ENCODE data around the gene BTRC. TPM values are rescaled to one million over a fixed set of nuclear protein-coding genes. Genes with fewer than 3 reads are reported as not detected.

BTRC gene
- total and polyA plus RNA-seq, 2 donors (not counting 3 experiments of a cell fraction or from before 2014, with no cell fraction given), result 11.6 to 18.5 TPM

GRCh38 chr10:101442456-101442800, 88.5 kb downstream of the BTRC start:
- TF ChIP-seq FOS (IDR thresholded peaks at IDR 0.05; ENCODE audit: borderline replicate concordance, insufficient read depth, low read length) (no peak), EZH2 (IDR thresholded peaks at IDR 0.05; ENCODE audit: borderline replicate concordance, low read depth, low read length, severe bottlenecking) (no peak), POLR2AphosphoS5 (IDR thresholded peaks at IDR 0.05; ENCODE audit: insufficient read depth, low read depth, low read length) (no peak), POLR2A (IDR thresholded peaks at IDR 0.05; ENCODE audit: low read depth, low read length) (no peak), MYC (IDR thresholded peaks at IDR 0.05; ENCODE audit: low read depth, low read length) (no peak), JUN (IDR thresholded peaks at IDR 0.05; ENCODE audit: borderline replicate concordance, insufficient read depth, insufficient read length, low read depth) (no peak), CTCF (IDR thresholded peaks at IDR 0.05; ENCODE audit: extremely low read depth in 1 of 2, insufficient read depth in 1 of 2, low read depth in 1 of 2, low read length in 2 of 2) (no peak), MAX (IDR thresholded peaks at IDR 0.05; ENCODE audit: insufficient read depth, insufficient read length) (no peak), GATA2 (IDR thresholded peaks at IDR 0.05; ENCODE audit: insufficient read depth, insufficient read length, low read depth, low read length) (no peak)
- intact Hi-C loops (cut with micrococcal nuclease) (loop anchor here (1.0 to 5.0 kb wide), 6 partner anchors 90 to 229 kb away; partner anchors contain the start of gene BTRC), dilution Hi-C loops (cut with MboI; ENCODE audit: extremely low pct_ligation_motif_present, low sequenced_read_pairs) (no loop called here)
- POLR2A ChIA-PET, result no interaction called here
- no peak overlapping the region for H3K9ac ChIP-seq (replicated peaks; ENCODE audit: extremely low read depth, insufficient read depth, low read length)
- no TSS peak for BruUV-seq (replicated peaks)
- no peaks in the 10 kb centered on the region for H3K79me2 ChIP-seq (ENCODE audit: control insufficient read depth, insufficient read depth, low read length)
- H3K27ac ChIP-seq (ENCODE audit: insufficient read depth, low read depth, low read length), result no peak overlapping the region
- H3K27me3 ChIP-seq (ENCODE audit: control insufficient read depth in 2 of 2, insufficient read depth in 2 of 2, low read length in 2 of 2), result no peaks in the 10 kb centered on the region
- no peak overlapping the region for H3K4me3 ChIP-seq (replicated peaks in 1 of 3; ENCODE audit: insufficient read depth in 1 of 3, low read depth in 1 of 3, low read length in 3 of 3)
- no peaks in the 10 kb centered on the region for H3K4me1 ChIP-seq (ENCODE audit: control insufficient read depth, extremely low read depth, insufficient read depth, low read length)
- H4K20me1 ChIP-seq (replicated peaks; ENCODE audit: control insufficient read depth, extremely low read depth, insufficient read depth, low read length), result peaks cover 2% of the 10 kb centered on the region
- FAIRE-seq (no peak), DNase-seq (ENCODE audit: low read depth, low spot score) (no peak)
- H3K4me2 ChIP-seq (ENCODE audit: insufficient read depth, low read length), result no peak overlapping the region
- H3K9me3 ChIP-seq (replicated peaks; ENCODE audit: control insufficient read depth, insufficient read depth, low read length), result no peaks in the 10 kb centered on the region
- H3K36me3 ChIP-seq (ENCODE audit: control insufficient read depth in 2 of 2, extremely low read depth in 1 of 2, insufficient read depth in 2 of 2, low read length in 2 of 2), result no peaks in the 10 kb centered on the region
- peaks cover 2% of the 10 kb centered on the region for H3K9me1 ChIP-seq (replicated peaks; ENCODE audit: control insufficient read depth, extremely low read depth, insufficient read depth, low read length)
- CTCF ChIA-PET, result interaction anchor here (0.9 to 9.3 kb wide), 15 partner anchors 13 to 229 kb away, joined by 3 to 114 read pairs (median 7); no protein-coding TSS in a partner anchor
- no peak overlapping the region for H2AFZ ChIP-seq (ENCODE audit: low read depth, low read length)
